Measurements from ENCODE around the gene LRRC7. TPM values are rescaled to one million over a fixed set of nuclear protein-coding genes. Genes with fewer than 3 reads are reported as not detected.

LRRC7 gene
- total RNA-seq, 2 experiments from 2014 or later: not detected

DNA sequence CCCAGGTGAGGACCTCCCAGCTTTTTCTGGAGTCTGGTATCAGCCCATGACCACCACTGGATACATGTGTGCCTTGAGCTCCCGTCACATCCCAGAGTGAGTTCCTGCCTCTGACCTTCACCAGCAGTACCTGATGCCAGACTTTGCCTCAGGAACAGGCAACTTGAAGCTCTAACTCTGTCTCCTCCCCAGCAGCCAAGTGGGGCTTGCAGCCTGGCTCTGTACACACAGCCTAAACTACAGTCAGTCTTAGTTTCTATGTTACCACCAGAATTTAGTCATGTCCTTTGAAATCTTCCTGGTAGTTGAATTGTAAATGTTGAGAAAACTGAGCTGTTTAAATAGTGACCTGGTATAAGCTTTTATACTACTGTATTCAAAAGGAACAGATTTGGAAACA lies 431.1 kb downstream of the LRRC7 start:
- Mint-ChIP-seq H3K27me3 (no peaks in the 10 kb centered on the region), H3K4me3 (no peak overlapping the region), H3K4me1 (no peaks in the 10 kb centered on the region), H3K36me3 (ENCODE audit: low read depth) (no peaks in the 10 kb centered on the region), H3K9me3 (ENCODE audit: low read depth) (peaks cover 2% of the 10 kb centered on the region), H3K27ac (no peak overlapping the region)
- ChIA-PET CTCF (no interaction called here), POLR2A (interaction anchor here (0.6 kb wide), 1 partner anchor 324 kb away, joined by 11 read pairs; no protein-coding TSS in a partner anchor)
- ATAC-seq (no peak), DNase-seq (no peak)
- intact Hi-C loops (cut with DNase I, micrococcal nuclease): no loop called here

DNA sequence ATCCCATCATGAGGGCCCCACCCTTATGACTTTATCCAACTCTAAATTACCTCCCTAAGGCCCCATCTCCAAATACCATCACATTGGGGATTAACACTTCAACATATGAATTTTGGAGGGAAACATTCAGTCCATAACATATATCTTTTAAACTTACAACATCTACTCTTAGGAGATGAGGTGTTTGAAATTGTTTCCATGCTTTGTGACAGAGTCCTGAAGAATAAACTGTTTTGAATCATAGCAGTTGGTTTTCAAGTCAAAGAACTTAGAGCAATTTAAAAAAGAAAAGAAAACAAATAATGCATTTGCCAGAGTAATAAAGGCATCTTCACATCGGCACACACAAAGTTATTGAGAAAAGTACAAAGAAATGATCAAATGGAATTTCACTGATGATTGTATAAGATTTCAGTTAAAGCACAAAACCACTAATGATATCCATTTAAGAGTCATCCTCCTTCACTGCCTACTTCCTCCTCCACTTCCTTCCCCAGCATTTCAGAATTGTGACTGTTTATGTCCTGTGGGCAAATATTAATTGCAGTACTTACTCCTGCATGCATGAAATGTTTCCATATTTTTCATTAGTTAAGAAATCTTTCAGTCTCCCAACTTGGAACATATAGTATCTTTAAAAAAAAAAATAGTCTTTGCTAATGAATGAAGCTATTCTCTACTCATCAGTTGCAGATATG lies 435.6 kb downstream of the LRRC7 start:
- ATAC-seq (no peak), DNase-seq (no peak)
- H3K4me3 Mint-ChIP-seq: no peak overlapping the region
- H3K36me3 Mint-ChIP-seq (ENCODE audit: low read depth): no peaks in the 10 kb centered on the region
- intact Hi-C loops (cut with DNase I, micrococcal nuclease): no loop called here
- H3K9me3 Mint-ChIP-seq (ENCODE audit: low read depth): no peaks in the 10 kb centered on the region
- ChIA-PET POLR2A (no interaction called here), CTCF (no interaction called here)
- H3K27ac Mint-ChIP-seq: no peak overlapping the region
- H3K27me3 Mint-ChIP-seq: no peaks in the 10 kb centered on the region
- H3K4me1 Mint-ChIP-seq: no peaks in the 10 kb centered on the region

DNA sequence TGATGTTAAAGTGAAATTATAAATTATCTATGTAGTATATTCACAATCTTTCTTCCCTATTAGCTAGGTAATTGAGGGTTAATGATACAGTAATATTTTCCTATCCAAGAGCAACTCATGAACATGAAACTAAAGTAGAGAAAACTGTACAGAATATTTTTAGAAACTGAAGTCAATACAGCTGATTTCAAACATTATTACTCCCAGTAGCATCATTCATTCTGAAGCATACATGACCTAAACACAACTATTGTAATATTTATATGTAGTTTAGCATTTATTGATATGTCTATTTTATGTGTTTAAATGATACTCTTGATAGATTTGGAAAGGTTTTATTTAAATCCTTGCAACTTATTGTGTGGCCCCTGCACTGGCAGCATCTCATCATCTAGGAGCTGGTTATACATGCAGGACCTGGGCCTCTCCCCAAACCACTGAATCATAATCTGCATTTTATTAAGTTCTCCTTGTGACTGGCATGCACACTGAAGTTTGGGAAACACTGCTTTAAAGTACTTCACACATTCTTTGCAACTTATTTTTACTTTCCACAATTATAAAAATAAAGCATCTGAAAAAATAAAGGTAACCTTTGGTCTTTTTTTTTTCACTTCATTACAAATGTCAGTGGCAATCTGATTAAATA lies 437.8 kb downstream of the LRRC7 start:
- DNase-seq: no peak
- H3K27ac Mint-ChIP-seq: no peak overlapping the region
- no peak for ATAC-seq
- intact Hi-C loops (cut with DNase I, micrococcal nuclease): no loop called here
- H3K27me3 Mint-ChIP-seq: no peaks in the 10 kb centered on the region
- H3K4me3 Mint-ChIP-seq: no peak overlapping the region
- H3K36me3 Mint-ChIP-seq (ENCODE audit: low read depth): no peaks in the 10 kb centered on the region
- H3K9me3 Mint-ChIP-seq (ENCODE audit: low read depth): no peaks in the 10 kb centered on the region
- CTCF ChIA-PET: no interaction called here
- H3K4me1 Mint-ChIP-seq: no peaks in the 10 kb centered on the region
- POLR2A ChIA-PET: no interaction called here

DNA sequence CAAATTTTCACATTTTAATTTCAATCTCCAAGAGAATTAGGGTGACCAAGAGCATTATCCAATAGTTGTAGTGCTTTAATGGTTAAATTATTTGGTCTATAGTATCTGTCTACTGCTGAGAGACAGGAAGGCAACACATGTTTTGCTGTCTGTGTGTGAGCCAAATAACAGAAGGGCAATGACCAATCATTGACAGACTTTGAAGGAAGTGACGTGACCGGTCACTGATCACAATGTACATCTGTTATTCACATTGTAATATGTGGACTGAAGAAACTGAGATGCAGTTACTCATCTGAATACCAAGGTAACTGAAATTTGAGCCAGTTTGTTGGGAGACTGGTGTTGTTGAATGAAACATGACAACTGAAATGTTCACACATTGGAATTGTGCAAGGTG lies 440.9 kb downstream of the LRRC7 start:
- ChIA-PET POLR2A (no interaction called here), CTCF (no interaction called here)
- no peak for DNase-seq

DNA sequence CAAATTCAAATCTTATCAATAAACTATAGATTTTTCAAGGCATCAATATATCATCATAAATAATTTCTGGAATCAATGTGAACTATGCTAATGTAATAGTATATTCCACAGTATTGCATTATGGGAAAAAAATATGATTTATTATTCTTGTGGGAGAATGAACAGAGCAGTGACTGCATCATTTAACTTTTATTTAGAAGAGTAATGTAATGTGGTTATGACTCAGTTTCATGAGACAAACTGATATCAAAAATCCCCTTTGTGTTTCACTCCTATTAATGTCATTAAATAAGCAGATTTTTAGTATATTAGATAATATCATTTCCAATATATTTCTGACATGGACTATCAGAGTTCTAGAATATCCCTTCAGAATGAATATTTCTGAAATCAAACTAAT lies 450.0 kb downstream of the LRRC7 start:
- H3K27me3 Mint-ChIP-seq: no peaks in the 10 kb centered on the region
- H3K4me1 Mint-ChIP-seq: no peaks in the 10 kb centered on the region
- no peaks in the 10 kb centered on the region for H3K36me3 Mint-ChIP-seq (ENCODE audit: low read depth)
- intact Hi-C loops (cut with DNase I, micrococcal nuclease): no loop called here
- no peak for ATAC-seq
- no peak overlapping the region for H3K4me3 Mint-ChIP-seq
- CTCF ChIA-PET: no interaction called here
- no peaks in the 10 kb centered on the region for H3K9me3 Mint-ChIP-seq (ENCODE audit: low read depth)
- no peak overlapping the region for H3K27ac Mint-ChIP-seq
- DNase-seq: no peak
- POLR2A ChIA-PET: no interaction called here

More for the DNA sequence above, 440.9 kb downstream of the LRRC7 start:
- Mint-ChIP-seq H3K4me1 (no peaks in the 10 kb centered on the region), H3K27me3 (no peaks in the 10 kb centered on the region), H3K27ac (no peak overlapping the region), H3K36me3 (ENCODE audit: low read depth) (no peaks in the 10 kb centered on the region), H3K9me3 (ENCODE audit: low read depth) (no peaks in the 10 kb centered on the region), H3K4me3 (no peak overlapping the region)
- intact Hi-C loops (cut with DNase I, micrococcal nuclease): no loop called here
- no peak for ATAC-seq

DNA sequence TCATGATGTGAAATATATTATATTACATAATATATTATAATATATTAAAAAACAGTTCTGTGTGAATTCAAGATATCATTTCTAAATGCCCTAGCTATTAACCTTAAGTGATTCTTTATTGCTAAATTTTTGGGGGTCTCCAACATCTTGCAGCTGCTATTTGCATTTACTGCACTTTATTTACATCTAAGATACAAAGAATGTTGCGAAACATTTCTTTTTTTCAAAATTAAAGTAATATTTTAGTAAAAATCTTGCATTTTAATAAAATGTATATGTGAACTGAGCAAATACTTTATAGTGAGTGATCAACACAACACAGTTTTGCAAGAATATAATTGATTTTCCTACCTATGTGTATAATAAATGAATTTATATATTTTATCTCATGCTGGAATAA lies 456.6 kb downstream of the LRRC7 start:
- intact Hi-C loops (cut with DNase I, micrococcal nuclease): no loop called here
- Mint-ChIP-seq H3K4me1 (no peaks in the 10 kb centered on the region), H3K36me3 (ENCODE audit: low read depth) (no peaks in the 10 kb centered on the region), H3K9me3 (ENCODE audit: low read depth) (no peaks in the 10 kb centered on the region), H3K4me3 (no peak overlapping the region), H3K27ac (no peak overlapping the region), H3K27me3 (no peaks in the 10 kb centered on the region)
- no peak for DNase-seq
- ATAC-seq: no peak
- POLR2A ChIA-PET: no interaction called here
- CTCF ChIA-PET: no interaction called here

DNA sequence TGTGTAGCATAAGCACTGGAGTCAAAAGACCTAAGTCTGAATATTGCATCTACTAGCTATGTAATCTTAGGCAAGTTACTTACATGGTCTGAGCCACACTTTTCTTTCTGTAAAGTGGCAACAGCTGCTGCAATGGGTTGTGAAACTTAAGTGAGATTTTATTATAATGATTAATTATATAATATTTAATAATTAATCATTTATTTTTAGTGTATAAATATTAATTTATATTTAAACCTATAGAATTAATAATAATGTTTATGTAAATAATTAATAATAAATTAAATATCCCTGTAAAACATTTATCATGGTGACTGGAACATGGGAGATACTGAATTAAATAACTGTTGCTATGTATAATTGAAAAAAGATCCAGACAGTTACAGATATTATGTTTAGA lies 457.3 kb downstream of the LRRC7 start:
- Mint-ChIP-seq H3K9me3 (ENCODE audit: low read depth) (no peaks in the 10 kb centered on the region), H3K4me1 (no peaks in the 10 kb centered on the region), H3K4me3 (no peak overlapping the region), H3K27me3 (no peaks in the 10 kb centered on the region), H3K27ac (no peak overlapping the region), H3K36me3 (ENCODE audit: low read depth) (no peaks in the 10 kb centered on the region)
- intact Hi-C loops (cut with DNase I, micrococcal nuclease): no loop called here
- ChIA-PET CTCF (no interaction called here), POLR2A (no interaction called here)
- no peak for DNase-seq
- ATAC-seq: no peak

DNA sequence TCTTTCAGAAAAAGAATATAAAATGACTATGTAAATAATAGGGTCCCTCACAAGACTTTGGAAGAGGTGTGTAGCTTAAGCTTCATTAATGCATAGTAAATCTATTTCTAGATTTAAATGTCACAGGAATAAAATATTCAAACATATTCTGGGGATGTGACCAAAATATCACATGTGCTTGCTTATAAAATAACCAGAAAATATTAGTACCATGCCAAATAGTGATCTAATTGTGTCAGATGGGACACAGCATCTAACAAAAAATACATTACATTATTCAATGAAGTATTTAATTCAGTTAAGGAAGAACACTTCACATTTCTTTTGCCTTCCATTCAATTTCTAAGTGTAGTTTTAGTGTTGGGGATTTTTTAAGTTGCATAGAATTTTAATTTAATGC lies 458.1 kb downstream of the LRRC7 start:
- Mint-ChIP-seq H3K9me3 (ENCODE audit: low read depth) (no peaks in the 10 kb centered on the region), H3K27me3 (no peaks in the 10 kb centered on the region), H3K4me1 (no peaks in the 10 kb centered on the region), H3K36me3 (ENCODE audit: low read depth) (no peaks in the 10 kb centered on the region), H3K4me3 (no peak overlapping the region), H3K27ac (no peak overlapping the region)
- intact Hi-C loops (cut with DNase I, micrococcal nuclease): no loop called here
- POLR2A ChIA-PET: no interaction called here
- ATAC-seq (no peak), DNase-seq (no peak)
- CTCF ChIA-PET: no interaction called here

DNA sequence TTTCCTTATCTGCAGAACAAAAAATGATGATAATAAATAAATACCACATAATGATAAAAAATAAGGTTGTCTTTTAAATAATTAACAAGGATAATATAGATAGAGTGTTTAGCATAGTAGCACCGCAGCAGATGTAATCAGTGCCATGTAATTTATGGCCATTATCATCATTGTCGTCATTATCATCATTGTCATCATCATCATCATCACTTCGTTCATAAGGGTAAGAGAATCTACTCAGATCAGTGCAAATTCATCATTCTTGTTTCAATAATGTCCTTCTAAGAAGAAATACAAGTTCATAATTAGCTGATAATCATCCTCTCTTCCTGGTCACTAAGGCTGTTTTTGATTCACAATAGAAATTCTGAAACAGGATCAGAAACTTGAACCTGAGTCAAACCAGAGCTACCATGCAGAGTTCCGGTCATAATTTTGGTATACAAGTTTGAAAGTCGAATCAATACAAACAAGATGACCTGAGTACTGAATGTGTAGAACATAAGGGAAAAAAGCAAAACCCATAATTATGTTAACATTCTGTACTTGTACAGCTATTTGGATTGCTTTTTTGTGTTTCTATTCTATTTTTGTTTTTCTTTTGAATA lies 465.6 kb downstream of the LRRC7 start:
- intact Hi-C loops (cut with DNase I, micrococcal nuclease): no loop called here
- no peaks in the 10 kb centered on the region for H3K4me1 Mint-ChIP-seq
- H3K4me3 Mint-ChIP-seq: no peak overlapping the region
- CTCF ChIA-PET: no interaction called here
- H3K36me3 Mint-ChIP-seq (ENCODE audit: low read depth): no peaks in the 10 kb centered on the region
- no peaks in the 10 kb centered on the region for H3K9me3 Mint-ChIP-seq (ENCODE audit: low read depth)
- H3K27me3 Mint-ChIP-seq: no peaks in the 10 kb centered on the region
- POLR2A ChIA-PET: no interaction called here
- no peak for ATAC-seq
- DNase-seq: no peak
- H3K27ac Mint-ChIP-seq: no peak overlapping the region

DNA sequence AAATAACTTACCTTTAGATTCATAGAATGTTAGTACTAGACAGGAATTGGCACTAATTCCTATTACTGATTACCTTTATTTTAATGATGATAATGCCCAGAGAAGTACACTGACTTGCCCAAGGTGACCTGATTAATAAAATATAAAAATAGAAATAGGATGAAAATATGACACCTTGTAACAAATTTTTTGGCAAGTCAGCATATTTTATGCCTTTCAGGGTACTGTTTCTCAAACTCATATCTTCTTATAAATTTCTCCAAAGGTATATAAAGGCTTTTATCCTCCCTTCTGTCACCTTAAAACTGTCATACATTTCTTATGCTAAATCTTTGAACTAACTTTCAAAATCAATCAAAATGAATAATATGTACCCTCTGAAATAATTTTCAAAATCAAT lies 466.2 kb downstream of the LRRC7 start:
- CTCF ChIA-PET: no interaction called here
- H3K27ac Mint-ChIP-seq: no peak overlapping the region
- ATAC-seq: no peak
- POLR2A ChIA-PET: no interaction called here
- H3K9me3 Mint-ChIP-seq (ENCODE audit: low read depth): no peaks in the 10 kb centered on the region
- no peaks in the 10 kb centered on the region for H3K4me1 Mint-ChIP-seq
- H3K27me3 Mint-ChIP-seq: no peaks in the 10 kb centered on the region
- H3K36me3 Mint-ChIP-seq (ENCODE audit: low read depth): no peaks in the 10 kb centered on the region
- no peak overlapping the region for H3K4me3 Mint-ChIP-seq
- intact Hi-C loops (cut with DNase I, micrococcal nuclease): no loop called here
- DNase-seq: no peak

DNA sequence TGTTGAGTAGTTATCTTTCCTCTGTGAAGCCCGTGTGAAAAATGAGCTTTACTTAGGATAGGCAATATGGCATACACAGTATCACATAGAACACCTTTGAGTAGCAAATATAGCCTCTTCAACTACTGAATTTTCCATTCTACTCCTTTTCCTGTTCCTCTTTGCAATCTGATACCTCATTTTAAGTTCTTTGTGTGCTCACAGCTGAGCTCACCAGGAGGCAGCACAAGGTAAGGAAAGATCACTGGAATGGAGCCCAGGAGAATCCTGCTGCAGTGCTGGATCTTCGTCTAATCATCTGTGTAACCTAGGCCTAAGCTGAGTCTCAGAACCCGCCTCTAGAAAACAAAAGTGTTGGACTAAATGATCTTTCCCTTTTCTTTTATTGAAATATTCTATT lies 466.7 kb downstream of the LRRC7 start:
- POLR2A ChIA-PET: no interaction called here
- no peak for DNase-seq
- Mint-ChIP-seq H3K4me3 (no peak overlapping the region), H3K36me3 (ENCODE audit: low read depth) (no peaks in the 10 kb centered on the region), H3K27ac (no peak overlapping the region), H3K9me3 (ENCODE audit: low read depth) (no peaks in the 10 kb centered on the region), H3K27me3 (no peaks in the 10 kb centered on the region), H3K4me1 (no peaks in the 10 kb centered on the region)
- intact Hi-C loops (cut with DNase I, micrococcal nuclease): no loop called here
- no peak for ATAC-seq
- CTCF ChIA-PET: no interaction called here

DNA sequence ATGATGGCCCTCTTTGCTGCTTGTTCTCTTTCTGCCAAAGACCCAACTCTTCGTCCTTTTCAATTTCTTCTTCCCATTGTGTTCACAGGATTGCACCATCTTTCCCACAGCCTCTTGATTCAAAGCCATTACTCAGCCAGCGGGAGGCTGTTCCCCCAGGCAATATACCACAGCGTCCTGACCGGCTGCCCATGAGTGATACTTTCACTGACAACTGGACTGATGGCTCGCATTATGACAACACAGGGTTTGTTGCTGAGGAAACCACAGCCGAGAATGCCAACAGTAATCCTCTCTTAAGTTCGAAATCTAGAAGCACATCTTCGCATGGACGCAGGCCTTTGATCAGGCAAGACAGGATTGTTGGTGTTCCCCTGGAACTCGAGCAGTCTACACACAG lies 470.3 kb downstream of the LRRC7 start:
- intact Hi-C loops (cut with DNase I, micrococcal nuclease): no loop called here
- DNase-seq (no peak), ATAC-seq (no peak)
- Mint-ChIP-seq H3K4me1 (no peaks in the 10 kb centered on the region), H3K36me3 (ENCODE audit: low read depth) (no peaks in the 10 kb centered on the region), H3K4me3 (no peak overlapping the region), H3K9me3 (ENCODE audit: low read depth) (no peaks in the 10 kb centered on the region), H3K27me3 (no peaks in the 10 kb centered on the region), H3K27ac (no peak overlapping the region)
- ChIA-PET POLR2A (no interaction called here), CTCF (no interaction called here)

Measured in activated CD4-positive, alpha-beta T cell treated with anti-CD3 and anti-CD28 coated beads for 36 hours (primary cell).